Measurements from ENCODE around the gene CSF3R.

- TF ChIP-seq CTCF (IDR thresholded peaks at IDR 0.05) (no peak), POLR2A (IDR thresholded peaks at IDR 0.05) (no peak)
Observed at GRCh38 chr1:36479505-36480051, 3.1 kb downstream of the CSF3R start.

Measured in adrenal gland (tissue), 5 donors.